AG09319 (cell line): ENCODE results near the gene DCAF7.

ENCODE experiments used
- DNase-seq: peaks from one replicate; pipeline ENCODE4 v3.0.0-alpha.2; 2010; ENCODE audit warnings: low read depth; ENCODE audit errors: extremely low read depth
- CTCF ChIP-seq: IDR thresholded peaks from 2 replicates; pipeline ENCODE4 v1.5.1; 2011; ENCODE audit warnings: low read depth, mild to moderate bottlenecking, inconsistent platforms, low read length, moderate library complexity

Gene DCAF7

GRCh38 chr17:63512388-63512787 lies 37.9 kb upstream of the DCAF7 start:
- no peak for TF ChIP-seq CTCF
- no peak for DNase-seq

DNA sequence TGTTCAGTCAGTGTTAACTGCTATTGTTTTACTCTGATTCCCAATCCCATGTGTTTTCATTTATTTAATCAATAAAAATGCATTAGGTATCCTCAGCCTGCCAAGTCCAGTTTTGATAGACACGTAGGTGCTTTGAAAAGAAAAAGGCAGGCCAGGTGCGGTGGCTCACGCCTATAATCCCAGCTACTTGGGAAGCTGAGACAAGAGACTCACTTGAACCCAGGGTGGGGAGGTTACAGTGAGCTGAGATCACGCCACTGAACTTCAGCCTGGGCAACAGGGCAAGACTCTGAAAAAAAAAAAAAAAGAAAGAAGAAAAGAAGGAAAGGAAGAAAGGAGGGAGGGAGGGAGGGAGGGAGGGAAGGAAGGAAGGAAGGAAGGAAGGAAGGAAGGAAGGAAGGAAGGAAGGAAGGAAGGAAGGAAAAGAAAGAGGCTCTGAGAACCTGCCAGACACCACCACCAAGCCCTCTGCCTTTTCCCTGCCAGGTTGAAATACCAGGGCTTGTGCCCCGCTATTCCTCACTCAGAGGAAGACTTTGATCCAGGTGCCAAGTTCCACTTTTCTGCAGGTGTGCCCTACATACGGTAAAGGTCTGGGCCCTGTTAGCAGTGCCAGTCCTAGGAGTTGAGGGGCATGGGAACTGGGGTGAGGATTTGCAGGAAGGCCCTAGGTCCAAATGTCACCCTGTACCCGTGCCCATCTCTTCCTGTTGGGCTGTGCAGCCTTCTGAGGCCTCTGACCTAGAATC lies 37.2 kb upstream of the DCAF7 start:
- no peak for TF ChIP-seq CTCF

DNA sequence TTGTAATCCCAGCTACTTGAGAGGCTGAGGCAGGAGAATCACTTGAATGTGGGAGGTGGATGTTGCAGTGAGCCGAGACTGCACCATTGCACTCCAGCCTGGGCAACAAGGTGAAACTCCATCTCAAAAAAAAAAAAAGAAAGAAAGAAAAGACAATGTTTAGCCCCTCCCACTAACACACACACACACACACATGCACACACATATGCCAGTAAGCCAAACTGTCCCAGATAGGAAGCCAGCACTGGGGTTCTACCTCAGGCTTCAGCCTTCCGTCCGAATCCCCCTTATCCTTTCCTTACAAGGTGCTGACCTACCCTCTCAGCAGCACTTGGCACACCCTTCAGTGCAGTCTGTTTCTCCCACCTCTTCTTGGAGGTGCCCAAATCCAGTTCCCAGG lies 35.8 kb upstream of the DCAF7 start:
- DNase-seq = no peak
- no peak for TF ChIP-seq CTCF

More for the DNA sequence above, 37.2 kb upstream of the DCAF7 start:
- no peak for DNase-seq

GRCh38 chr17:63514974-63515373 lies 35.3 kb upstream of the DCAF7 start:
- no peak for TF ChIP-seq CTCF
- DNase-seq = no peak

DNA sequence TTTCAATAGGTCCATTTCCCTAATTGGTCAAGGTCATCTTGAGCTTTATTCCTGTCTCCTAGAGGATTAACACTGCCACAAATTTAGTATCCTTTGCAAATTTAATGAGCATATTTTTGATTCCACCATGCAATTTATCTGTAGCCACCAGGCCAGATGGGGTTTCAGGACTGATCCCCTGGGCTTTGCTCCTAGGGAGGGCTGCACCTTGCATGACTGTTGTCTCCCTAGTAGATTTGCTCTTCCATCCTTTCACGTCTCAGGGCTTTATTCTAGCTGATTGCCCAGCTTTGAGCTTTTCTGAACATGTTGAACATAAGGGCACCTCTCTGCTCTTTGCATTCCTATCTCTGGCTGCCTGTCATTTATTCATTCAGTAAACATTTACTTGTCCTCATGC lies 34.9 kb upstream of the DCAF7 start:
- DNase-seq = no peak
- no peak for TF ChIP-seq CTCF

DNA sequence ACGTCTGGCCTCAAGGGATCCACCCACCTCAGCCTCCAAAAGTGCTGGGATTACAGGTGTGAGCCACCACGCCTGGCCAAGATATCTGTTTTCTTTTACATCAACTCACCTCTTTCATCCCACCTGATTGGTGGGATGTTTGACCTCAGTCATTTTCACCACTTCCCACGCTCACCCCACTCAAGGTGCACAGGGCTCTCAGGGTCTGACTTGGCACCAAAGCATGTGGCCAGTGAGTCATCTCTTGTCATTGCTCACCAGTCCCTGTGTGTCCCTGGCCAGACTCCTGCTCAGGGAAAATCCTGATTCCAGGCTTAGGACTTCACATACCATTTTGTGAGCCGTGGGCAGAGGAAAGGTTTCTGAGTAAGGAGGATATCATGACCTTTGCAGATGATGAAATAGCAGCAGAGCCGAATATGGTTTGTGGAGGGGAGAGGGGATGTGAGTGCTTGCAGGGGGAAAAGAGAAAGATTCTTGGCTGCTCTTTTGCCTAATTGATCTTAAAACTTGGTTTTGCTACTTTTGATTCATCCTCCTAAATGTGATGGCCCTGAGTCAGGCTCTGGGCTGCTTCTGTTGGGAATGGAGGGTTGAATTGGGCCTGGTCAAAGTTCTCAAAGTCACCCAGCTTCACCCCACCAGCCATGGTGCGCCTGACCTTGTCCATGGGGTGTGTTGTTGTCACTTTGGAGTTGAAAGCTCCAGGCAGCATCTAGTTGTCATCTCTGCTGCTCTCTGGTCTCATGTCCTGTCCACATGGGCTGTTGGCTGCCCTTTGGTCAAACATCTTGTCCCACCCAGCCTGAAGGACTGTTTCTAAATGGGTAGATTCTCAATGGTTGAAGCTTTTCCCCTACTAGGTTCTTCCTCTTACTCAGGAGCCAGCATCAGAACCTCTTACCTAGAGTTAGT lies 33.1 kb upstream of the DCAF7 start:
- no peak for TF ChIP-seq CTCF
- no peak for DNase-seq
